Ishikawa (cell line): ENCODE results near the gene ADCY7.

Experiments used
- CEBPB ChIP-seq: IDR thresholded peaks from 2 replicates; pipeline ENCODE4 v1.6.1; 2012
- CREB1 ChIP-seq: IDR thresholded peaks from 2 replicates; pipeline ENCODE4 v1.6.1; 2012; ENCODE audit warnings: low read depth
- EP300 ChIP-seq: IDR thresholded peaks from 2 replicates; pipeline ENCODE4 v1.6.1; 2012; ENCODE audit warnings: borderline replicate concordance
- FOXM1 ChIP-seq: IDR thresholded peaks from 2 replicates; pipeline ENCODE4 v1.6.1; 2012; ENCODE audit warnings: low read depth, borderline replicate concordance
- MAX ChIP-seq: IDR thresholded peaks from 2 replicates; pipeline ENCODE4 v1.6.1; 2012
- RAD21 ChIP-seq: IDR thresholded peaks from 2 replicates; pipeline ENCODE4 v1.6.1; 2012; ENCODE audit warnings: low read depth
- TAF1 ChIP-seq: IDR thresholded peaks from 2 replicates; pipeline ENCODE4 v1.6.1; 2012; ENCODE audit warnings: low read depth, mild to moderate bottlenecking
- YY1 ChIP-seq: IDR thresholded peaks from 2 replicates; pipeline ENCODE4 v1.6.1; 2012; ENCODE audit warnings: low read depth

DNA sequence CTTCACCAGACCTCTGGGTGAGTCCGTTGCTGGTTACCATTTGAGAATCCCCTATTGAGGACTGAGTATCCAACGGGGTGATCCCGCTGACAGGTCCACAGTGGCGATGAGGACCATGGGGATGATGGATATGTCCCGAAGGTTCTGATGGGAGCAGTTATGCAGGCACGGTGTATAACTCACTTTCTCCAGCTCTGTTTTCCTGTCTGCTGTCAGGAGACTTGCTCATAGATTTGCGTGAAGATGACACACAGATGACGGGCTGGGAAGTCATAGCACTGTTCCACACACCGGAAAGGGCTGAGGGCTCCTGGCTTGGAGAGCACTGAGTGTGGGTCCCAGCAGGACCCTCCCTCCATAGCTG, 22.2 kb upstream of the ADCY7 start:
- TF ChIP-seq CEBPB, result no peak
- no peak for TF ChIP-seq YY1
- TF ChIP-seq RAD21, result no peak
- no peak for TF ChIP-seq EP300
- no peak for TF ChIP-seq TAF1
- no peak for TF ChIP-seq MAX
- TF ChIP-seq FOXM1, result no peak
- no peak for TF ChIP-seq CREB1
